Body of pancreas (tissue), 4 donors: ENCODE results near the gene IFITM5.

Experiments
- CTCF ChIP-seq, 7 experiments: fragments of 450-650 bp in 4 of 7; fragments of 200-600 bp in 3 of 7; sonication (generic) in 3 of 7; IDR thresholded peaks; one replicate each; pipeline ENCODE4 v1.5.1; 2016 to 2019; ENCODE audit warnings: antibody characterized with exemption in 7 of 7
- POLR2A ChIP-seq, 3 donors: fragments of 450-650 bp; IDR thresholded peaks; one replicate each; pipeline ENCODE4 v1.6.1; 2016; ENCODE audit warnings: antibody characterized with exemption in 3 of 3, mild to moderate bottlenecking in 2 of 3

- TF ChIP-seq CTCF (IDR thresholded peaks at IDR 0.05) (no peak), POLR2A (IDR thresholded peaks at IDR 0.05) (no peak)
Observed at GRCh38 chr11:330694-331357, 31.5 kb upstream of the IFITM5 start.
